ENCODE data around the gene MAP3K3. TPM values are rescaled to one million over a fixed set of nuclear protein-coding genes. Genes with fewer than 3 reads are reported as not detected.
A peak's percentile ranks its signal among the peaks of the same experiment; 100 is the strongest.

MAP3K3 gene
- total and polyA plus RNA-seq, 9 of the 15 experiments (the other 6 are each of a cell fraction or from before 2014, with no cell fraction given): 0.69 to 16.5 (median 12.1) TPM

- no peak for TF ChIP-seq THRA (IDR thresholded peaks at IDR 0.05)
- no peak for TF ChIP-seq ZBTB43 (CRISPR knock-in tag; IDR thresholded peaks at IDR 0.05)
- peak; percentile 33; the same call in 1 of the 2 replicates for TF ChIP-seq BACH1 (tag; IDR thresholded peaks at IDR 0.05)
- TF ChIP-seq FOXP4 (CRISPR knock-in tag; IDR thresholded peaks at IDR 0.05; ENCODE audit: borderline replicate concordance): no peak
- peak; percentile 85 for TF ChIP-seq SMARCA4 (IDR thresholded peaks at IDR 0.05)
- TF ChIP-seq MGA (IDR thresholded peaks at IDR 0.05): no peak
- TF ChIP-seq RBBP5 (IDR thresholded peaks at IDR 0.05; ENCODE audit: borderline replicate concordance, insufficient read depth, low read length, poor library complexity, severe bottlenecking): peak; percentile 57
- no peak for TF ChIP-seq MAFG (tag; conservative IDR thresholded peaks at IDR 0.05)
- TF ChIP-seq CREM (IDR thresholded peaks at IDR 0.05; ENCODE audit: low read depth): 0 out of 2 replicates have a peak, but pooled peaks have one; percentile 5
Observed at GRCh38 chr17:63675607-63676546, 53.7 kb downstream of the MAP3K3 start (continued).
